Type B pancreatic cell (in vitro differentiated cells): ENCODE measurements around the gene RBM20. TPM values are rescaled to one million over a fixed set of nuclear protein-coding genes. Genes with fewer than 3 reads are reported as not detected.
"Not testable (repeated sequence)": the region's sequence is repeated elsewhere in the genome, so short reads cannot be mapped to it uniquely, and the experiment has no call there.

ENCODE experiments used
- DNase-seq: peaks from one replicate; pipeline ENCODE4 v3.0.0; 2021; ENCODE audit warnings: mixed read lengths; ENCODE audit not compliant: unreplicated experiment; ENCODE audit errors: extremely low spot score
- H3K27ac Mint-ChIP-seq: 2 replicates; pipeline ENCODE4 v1.8.0; 2021; ENCODE audit warnings: mild to moderate bottlenecking, mixed read lengths
- H3K27me3 Mint-ChIP-seq: 2 replicates; pipeline ENCODE4 v1.8.0; 2021; ENCODE audit warnings: mixed read lengths
- H3K36me3 Mint-ChIP-seq: 2 replicates; pipeline ENCODE4 v1.8.0; 2021; ENCODE audit warnings: mixed read lengths
- H3K4me1 Mint-ChIP-seq: one replicate; pipeline ENCODE4 v1.8.0; 2021; ENCODE audit warnings: mixed read lengths; ENCODE audit not compliant: unreplicated experiment
- H3K4me3 Mint-ChIP-seq: 2 replicates; pipeline ENCODE4 v1.8.0; 2021; ENCODE audit warnings: mild to moderate bottlenecking, mixed read lengths
- H3K9me3 Mint-ChIP-seq: 2 replicates; pipeline ENCODE4 v1.8.0; 2021; ENCODE audit warnings: mixed read lengths
- CTCF ChIP-seq: fragments of 200-600 bp; sonication (generic); conservative IDR thresholded peaks from 2 replicates; pipeline ENCODE4 v1.5.0; 2021; ENCODE audit warnings: antibody characterized with exemption, mild to moderate bottlenecking
- total RNA-seq: library from RNA; stranded (reverse); gene quantifications from 2 replicates; pipeline ENCODE4 v1.2.1, GENCODE V29; 2021; ENCODE audit warnings: low replicate concordance

Gene RBM20
- total RNA-seq, 1 donor from 2014 or later: 5.2 TPM

DNA sequence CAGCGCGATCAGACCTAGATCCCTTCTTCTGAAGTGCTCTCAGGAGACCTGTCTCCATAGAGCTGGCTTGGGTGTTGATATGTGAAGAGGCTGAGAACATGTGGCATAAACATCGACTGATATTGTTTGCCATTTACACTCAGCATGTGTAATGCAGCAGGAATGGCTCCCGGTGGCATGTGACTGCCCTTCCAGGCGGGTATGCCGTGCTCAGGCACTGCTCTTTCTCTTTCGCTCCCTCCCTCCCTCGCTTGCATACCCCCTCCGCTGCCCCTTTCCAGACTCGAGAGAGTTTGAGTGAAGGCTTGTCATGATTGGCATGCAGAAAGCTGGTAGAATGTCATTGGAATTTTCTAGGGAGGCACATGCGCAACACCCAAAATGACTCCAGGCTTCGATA is 120.2 kb downstream of the RBM20 start:
- no peaks in the 10 kb centered on the region for H3K27me3 Mint-ChIP-seq
- peaks cover 10% of the 10 kb centered on the region for H3K4me1 Mint-ChIP-seq
- H3K4me3 Mint-ChIP-seq: no peak overlapping the region
- H3K27ac Mint-ChIP-seq: no peak overlapping the region
- DNase-seq: no peak
- TF ChIP-seq CTCF: no peak
- H3K9me3 Mint-ChIP-seq: no peaks in the 10 kb centered on the region
- H3K36me3 Mint-ChIP-seq: no peaks in the 10 kb centered on the region

- Mint-ChIP-seq H3K27me3 (no peaks in the 10 kb centered on the region), H3K9me3 (no peaks in the 10 kb centered on the region), H3K4me3 (no peak overlapping the region), H3K36me3 (no peaks in the 10 kb centered on the region), H3K27ac (no peak overlapping the region), H3K4me1 (peaks cover 10% of the 10 kb centered on the region)
- DNase-seq: no peak
- no peak for TF ChIP-seq CTCF
These were observed 120.8 kb downstream of the RBM20 start for GRCh38 chr10:110764793-110765512.

DNA sequence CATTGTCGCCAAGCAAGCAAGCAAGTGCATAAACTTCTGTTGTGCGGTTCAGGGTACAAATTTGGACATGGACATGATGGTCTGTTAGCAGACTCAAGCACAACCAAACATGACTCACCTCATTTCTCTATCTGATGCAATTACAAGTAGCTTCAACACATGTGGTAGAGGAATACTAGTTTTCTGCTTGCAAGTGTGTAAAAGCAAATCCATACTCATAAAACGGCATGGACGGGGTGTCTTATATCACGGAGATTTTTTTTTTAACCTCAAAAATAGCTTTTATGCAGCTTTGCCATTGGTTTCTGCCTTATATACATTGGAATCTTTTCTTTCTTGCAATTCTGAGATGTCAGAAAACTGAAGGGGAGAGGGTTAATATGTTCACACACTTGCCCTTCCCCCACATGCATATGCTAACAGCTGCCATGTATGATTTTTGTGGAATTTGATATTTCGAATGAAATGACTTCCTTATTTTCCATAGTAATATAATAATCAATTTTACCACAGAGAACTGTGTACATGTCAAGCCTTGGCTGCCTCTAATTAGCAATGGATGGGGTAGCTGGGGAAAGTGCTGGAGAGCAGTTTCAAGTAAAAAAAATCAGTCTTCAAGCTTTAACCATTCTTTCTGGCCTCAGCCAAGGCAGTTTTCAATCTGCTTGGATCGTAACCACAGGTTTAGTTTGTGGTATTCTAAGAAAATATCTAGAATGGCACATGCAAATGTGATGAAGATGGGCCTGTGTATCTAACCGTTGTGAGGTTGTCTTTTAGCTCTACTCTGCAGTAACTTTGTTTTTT is 121.6 kb downstream of the RBM20 start:
- Mint-ChIP-seq H3K4me1 (peaks cover 10% of the 10 kb centered on the region), H3K36me3 (no peaks in the 10 kb centered on the region), H3K27ac (no peak overlapping the region), H3K27me3 (no peaks in the 10 kb centered on the region), H3K4me3 (no peak overlapping the region), H3K9me3 (no peaks in the 10 kb centered on the region)
- no peak for TF ChIP-seq CTCF
- no peak for DNase-seq

DNA sequence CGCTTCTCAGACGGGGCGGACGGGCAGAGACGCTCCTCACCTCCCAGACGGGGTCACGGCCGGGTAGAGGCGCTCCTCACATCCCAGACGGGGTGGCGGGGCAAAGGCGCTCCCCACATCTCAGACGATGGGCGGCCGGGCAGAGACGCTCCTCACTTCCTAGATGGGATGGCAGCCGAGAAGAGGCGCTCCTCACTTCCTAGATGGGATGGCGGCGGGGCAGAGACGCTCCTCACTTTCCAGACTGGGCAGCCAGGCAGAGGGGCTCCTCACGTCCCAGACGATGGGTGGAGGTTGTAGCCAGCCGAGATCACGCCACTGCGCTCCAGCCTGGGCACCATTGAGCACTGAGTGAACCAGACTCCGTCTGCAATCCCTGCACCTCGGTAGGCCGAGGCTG is 123.5 kb downstream of the RBM20 start:
- not testable (repeated sequence) for H3K4me3 Mint-ChIP-seq, H3K27me3 Mint-ChIP-seq, DNase-seq, H3K9me3 Mint-ChIP-seq, H3K36me3 Mint-ChIP-seq, H3K27ac Mint-ChIP-seq
- H3K4me1 Mint-ChIP-seq: peaks cover 15% of the 10 kb centered on the region

DNA sequence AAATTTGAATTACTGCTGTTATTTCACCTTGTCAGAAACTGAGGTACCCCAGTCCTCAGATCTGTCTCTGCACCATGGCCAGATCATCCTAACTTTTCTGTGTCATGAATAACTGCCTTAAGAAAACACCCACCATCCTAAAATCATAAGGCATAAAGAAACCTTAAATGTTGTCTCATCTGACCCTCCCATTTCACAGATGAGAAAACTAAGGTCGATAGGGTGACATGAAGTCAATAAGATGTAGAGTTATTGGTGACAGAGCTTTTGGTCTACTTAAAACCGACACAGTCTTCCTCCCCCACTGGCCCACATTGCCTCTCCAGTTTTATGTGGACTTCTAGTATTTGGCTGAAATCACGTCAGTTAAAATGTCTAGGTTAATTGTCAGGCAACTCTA is 126.1 kb downstream of the RBM20 start:
- Mint-ChIP-seq H3K4me3 (no peak overlapping the region), H3K9me3 (no peaks in the 10 kb centered on the region), H3K4me1 (peaks cover 16% of the 10 kb centered on the region), H3K27ac (no peak overlapping the region), H3K27me3 (no peaks in the 10 kb centered on the region), H3K36me3 (no peaks in the 10 kb centered on the region)
- no peak for DNase-seq
- no peak for TF ChIP-seq CTCF

DNA sequence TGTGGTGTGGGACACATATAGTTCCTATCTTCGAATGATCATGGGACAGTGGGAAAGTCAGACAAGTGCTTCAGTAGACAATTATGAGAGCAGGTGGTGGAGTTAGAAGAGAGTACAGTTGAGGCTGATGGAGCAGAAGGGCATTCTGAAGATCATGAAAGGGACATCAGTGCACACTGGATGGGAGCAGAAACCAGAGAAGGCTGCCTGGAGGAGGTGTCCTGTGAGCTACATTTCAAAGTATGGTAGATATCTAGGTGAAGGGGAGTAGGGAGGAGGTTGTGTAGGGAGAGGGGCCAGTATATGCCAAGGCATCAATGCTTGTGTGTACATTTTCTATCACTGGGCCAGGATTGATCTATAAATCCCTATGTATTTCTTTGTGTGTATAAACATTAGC is 127.3 kb downstream of the RBM20 start:
- Mint-ChIP-seq H3K4me3 (no peak overlapping the region), H3K27me3 (no peaks in the 10 kb centered on the region), H3K9me3 (no peaks in the 10 kb centered on the region), H3K4me1 (peaks cover 14% of the 10 kb centered on the region), H3K36me3 (no peaks in the 10 kb centered on the region), H3K27ac (no peak overlapping the region)
- no peak for DNase-seq
- TF ChIP-seq CTCF: no peak
